Measurements from ENCODE around the gene HIC1. TPM values are rescaled to one million over a fixed set of nuclear protein-coding genes. Genes with fewer than 3 reads are reported as not detected.

Gene HIC1, protein sequence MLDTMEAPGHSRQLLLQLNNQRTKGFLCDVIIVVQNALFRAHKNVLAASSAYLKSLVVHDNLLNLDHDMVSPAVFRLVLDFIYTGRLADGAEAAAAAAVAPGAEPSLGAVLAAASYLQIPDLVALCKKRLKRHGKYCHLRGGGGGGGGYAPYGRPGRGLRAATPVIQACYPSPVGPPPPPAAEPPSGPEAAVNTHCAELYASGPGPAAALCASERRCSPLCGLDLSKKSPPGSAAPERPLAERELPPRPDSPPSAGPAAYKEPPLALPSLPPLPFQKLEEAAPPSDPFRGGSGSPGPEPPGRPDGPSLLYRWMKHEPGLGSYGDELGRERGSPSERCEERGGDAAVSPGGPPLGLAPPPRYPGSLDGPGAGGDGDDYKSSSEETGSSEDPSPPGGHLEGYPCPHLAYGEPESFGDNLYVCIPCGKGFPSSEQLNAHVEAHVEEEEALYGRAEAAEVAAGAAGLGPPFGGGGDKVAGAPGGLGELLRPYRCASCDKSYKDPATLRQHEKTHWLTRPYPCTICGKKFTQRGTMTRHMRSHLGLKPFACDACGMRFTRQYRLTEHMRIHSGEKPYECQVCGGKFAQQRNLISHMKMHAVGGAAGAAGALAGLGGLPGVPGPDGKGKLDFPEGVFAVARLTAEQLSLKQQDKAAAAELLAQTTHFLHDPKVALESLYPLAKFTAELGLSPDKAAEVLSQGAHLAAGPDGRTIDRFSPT
- 50.0 and 69.6 TPM in 2 replicates for total RNA-seq

DNA sequence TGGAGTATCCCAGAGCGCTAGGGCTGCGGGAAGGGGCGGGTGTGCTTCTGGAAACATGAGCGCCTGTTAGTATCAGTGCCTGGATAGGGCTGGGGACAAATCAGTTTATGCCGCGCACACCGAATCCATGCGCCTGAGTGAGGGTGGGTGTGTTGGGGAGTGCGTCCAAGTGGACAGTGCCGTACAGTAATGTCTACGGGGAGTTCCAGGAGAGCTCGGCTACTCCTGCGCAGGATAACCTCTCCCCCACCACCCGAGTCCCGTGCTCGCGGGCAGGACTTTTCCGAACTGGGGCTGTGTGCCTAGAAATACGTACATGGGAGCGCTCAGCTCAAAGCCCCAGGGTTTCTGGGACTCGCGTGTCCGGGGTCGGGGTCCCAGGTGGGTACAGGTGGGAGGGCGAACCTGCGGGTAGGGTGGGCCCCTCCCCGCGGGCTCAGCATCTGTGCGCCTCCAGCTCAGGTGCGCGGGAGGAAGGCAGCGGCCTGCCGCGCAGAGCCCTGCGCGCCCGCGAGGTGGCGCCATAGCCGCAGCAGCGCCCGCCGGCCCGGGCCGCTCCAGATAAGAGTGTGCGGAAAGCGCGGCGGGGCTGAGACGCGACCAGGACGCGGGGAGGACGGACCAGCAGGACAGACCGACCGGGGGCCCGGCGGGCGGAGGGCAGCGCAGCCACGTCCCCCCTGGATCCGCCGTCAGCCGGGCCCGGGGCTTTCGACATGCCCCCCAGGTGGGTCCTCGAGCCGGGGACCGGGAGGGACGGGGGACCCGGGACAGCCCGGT lies at the start of gene HIC1:
Gene HIC1 (plus strand): TSS at position 592 of the 780 bp plus-strand sequence. CDS start 1,588 bp downstream, outside the sequence.

DNA sequence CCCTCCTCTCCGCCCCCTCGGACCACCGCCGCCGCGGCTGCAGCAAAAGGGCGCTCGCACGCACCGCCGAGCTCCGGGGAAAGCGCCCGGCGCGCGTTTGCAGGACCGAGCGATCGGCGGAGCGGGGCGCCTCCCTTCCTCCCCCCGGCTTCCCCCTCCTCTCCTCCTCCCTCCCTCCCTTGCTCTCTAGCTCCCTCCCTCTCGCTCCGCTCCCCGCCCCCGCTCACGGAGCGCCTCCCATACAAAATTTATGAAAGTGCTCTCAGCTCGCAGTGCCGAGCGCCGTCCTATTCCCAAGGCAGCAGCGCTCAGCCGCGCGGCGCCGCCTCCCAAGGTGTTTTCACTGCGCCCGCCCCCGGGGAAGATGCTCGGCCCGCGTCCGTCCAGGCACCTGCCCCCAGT lies 29.7 kb upstream of the HIC1 start, which contains the start of gene RTN4RL1:
Gene RTN4RL1 (minus strand): TSS at position 115 of the 402 bp plus-strand sequence. CDS start 469 bp downstream, outside the sequence.

DNA sequence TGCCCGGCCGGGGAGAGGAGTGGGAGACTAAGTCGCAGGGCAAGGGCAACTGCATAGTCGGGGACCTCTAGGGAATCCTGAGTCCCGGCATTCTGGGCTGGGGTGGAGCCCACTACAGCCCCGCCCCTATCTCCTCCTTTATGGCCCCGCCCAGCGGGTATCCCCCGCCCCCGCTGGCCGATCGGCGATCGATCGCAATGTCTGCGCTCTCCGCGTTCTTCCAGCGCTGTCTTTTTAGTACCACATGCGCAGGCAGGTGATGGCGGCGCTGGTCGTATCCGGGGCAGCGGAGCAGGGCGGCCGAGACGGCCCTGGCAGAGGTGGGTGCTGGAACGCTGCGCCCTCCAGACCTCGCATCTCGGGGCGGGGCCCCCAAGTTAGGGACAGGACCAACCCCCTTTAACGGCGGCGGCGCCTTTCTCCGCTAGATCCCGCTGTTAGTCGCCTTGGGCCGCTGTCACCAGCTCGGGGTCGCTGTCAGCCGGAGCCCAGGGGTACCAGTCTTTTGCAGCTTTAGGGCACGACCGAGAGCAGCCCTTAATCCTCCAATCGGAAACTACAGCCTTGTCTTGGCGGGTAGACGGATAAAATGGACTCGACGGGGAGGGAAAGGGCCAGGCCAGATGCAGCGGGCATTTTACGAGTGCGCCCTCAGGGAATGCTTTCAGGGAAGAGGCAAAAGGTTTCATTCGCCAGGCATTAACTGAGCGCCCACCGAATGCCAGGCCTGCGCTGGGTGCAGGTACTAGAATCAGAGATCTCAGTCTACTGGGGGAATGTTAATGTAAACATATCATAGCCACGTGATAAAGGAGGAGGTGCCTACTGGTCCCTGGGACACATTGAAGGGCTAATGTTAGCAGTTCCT lies 24.8 kb upstream of the HIC1 start, which contains the start of gene DPH1:
Gene DPH1 (plus strand): TSS at position 243 of the 868 bp plus-strand sequence. CDS start 17 bp downstream, at position 260.

DNA sequence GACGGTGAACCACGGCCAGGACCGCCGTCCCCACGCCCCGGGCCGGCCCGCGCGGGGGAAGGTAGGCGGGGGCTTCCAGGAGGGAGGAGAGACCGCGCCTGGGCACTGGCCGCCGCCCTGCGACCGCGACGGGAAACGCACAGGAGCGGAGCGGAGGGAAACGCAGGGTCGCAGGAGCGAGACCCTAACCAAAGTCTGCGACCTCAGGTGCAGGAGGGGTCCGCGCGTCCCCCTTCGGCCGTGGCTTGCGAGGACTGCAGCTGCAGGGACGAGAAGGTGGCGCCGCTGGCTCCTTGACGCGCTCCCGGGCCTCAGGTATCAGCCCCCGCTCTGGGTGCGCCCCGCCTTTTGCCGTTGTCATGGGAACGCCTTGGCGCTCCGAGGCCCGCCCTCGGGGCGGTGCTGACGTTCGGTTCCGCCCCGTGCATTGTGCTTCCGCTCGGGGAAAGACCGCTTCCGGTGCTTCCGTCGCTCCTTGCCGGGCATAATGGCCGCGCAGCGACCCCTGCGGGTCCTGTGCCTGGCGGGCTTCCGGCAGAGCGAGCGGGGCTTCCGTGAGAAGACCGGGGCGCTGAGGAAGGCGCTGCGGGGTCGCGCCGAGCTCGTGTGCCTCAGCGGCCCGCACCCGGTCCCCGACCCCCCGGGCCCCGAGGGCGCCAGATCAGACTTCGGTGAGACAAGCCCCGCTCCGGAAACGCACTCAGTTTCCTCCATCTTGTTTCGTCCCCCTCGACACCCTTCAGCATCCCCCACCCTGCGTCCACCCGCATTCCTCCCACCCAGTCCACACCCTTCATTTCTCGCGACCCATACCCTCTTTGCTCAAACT lies 13.1 kb upstream of the HIC1 start, which contains the start of gene OVCA2:
Gene OVCA2 (plus strand): TSS at position 462 of the 829 bp plus-strand sequence. CDS start 26 bp downstream, at position 488.

Other genes starting within 250 kb of the HIC1 start
- 8.3 and 9.5 TPM in 2 replicates for gene SMYD4, start 225.2 kb upstream of the HIC1 start, total RNA-seq
- 22.6 and 26.8 TPM in 2 replicates for gene RPA1, start 225.1 kb upstream of the HIC1 start, total RNA-seq
- gene RTN4RL1, start 29.8 kb upstream of the HIC1 start, total RNA-seq = 0.33 and 0.77 TPM in 2 replicates
- 11.8 and 15.9 TPM in 2 replicates for gene DPH1, start 24.9 kb upstream of the HIC1 start, total RNA-seq
- gene OVCA2, start 13.1 kb upstream of the HIC1 start, total RNA-seq = 45.8 and 50.8 TPM in 2 replicates
- gene SMG6, start 248.7 kb downstream of the HIC1 start, total RNA-seq = 20.5 and 29.8 TPM in 2 replicates
- 12.2 and 15.0 TPM in 2 replicates for gene SRR, start 248.8 kb downstream of the HIC1 start, total RNA-seq